COLO668 (cell line): ENCODE data around the gene HNRNPCL2.
"Not testable (repeated sequence)": the region's sequence is repeated elsewhere in the genome, so short reads cannot be mapped to it uniquely, and the experiment has no call there.

Experiments
- DNase-seq: peaks from one replicate; lab custom pipeline; 2025; ENCODE audit not compliant: unreplicated experiment; lab: John Stamatoyannopoulos, UW

Gene HNRNPCL2

DNA sequence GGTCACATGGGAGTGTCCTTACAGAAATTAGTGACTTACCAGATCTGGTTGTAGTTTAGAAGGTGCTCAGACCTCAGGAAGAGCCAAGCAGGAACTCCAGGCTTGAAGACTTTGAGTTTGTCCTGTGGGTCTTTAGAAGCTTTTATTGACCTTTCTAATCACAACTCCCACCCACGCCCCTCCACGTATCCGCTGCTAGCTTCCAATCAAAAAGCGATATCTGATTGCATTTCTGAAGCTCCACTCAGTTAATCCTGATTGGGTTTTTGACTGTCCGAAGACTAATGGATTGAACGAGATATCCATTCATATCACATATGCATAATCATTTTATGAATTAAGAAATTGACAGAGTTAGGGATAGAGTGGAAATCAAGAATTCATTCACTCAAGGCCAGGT is at the start of gene HNRNPCL2:
HNRNPCL2 (minus strand) TSS at position 101 of the 400 bp plus-strand sequence. CDS start 454 bp downstream, outside the sequence.
- DNase-seq = not testable (repeated sequence)

- not testable (repeated sequence) for DNase-seq
These were observed 48.9 kb upstream of the HNRNPCL2 start, which contains the start of gene HNRNPCL4 for GRCh38 chr1:13165531-13165930. Gene HNRNPCL4, minus strand, starts transcription at chr1:13165631. Its CDS starts 164 bp downstream, at chr1:13165467.

GRCh38 chr1:13155909-13156308 is 39.3 kb upstream of the HNRNPCL2 start, which contains the start of gene PRAMEF26:
Gene PRAMEF26, minus strand, starts transcription at chr1:13156009. Its CDS starts 2,914 bp downstream, at chr1:13153095.
- not testable (repeated sequence) for DNase-seq

DNA sequence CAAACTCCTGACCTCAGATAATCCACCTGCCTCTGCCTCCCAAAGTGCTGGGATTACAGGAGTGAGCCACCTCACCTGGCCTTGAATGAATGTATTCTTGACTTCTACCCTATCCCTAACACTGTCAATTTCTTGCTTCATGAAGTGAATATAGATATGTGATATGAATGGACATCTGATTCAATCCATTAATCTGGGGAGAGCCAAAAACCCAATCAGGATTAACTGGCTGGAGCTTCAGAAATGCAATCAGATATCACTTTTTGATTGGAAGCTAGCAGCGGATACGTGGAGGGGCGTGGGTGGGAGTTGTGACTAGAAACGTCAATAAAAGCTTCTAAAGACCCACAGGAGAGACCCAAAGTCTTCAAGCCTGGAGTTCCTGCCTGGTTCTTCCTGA is 46.2 kb downstream of the HNRNPCL2 start, which contains the start of gene PRAMEF25:
PRAMEF25 (plus strand) TSS at position 301 of the 400 bp plus-strand sequence. CDS start 2,920 bp downstream, outside the sequence.
- not testable (repeated sequence) for DNase-seq
